GM21447 (cell line): ENCODE measurements around the gene GPR78.
"Not testable (repeated sequence)": the region's sequence is repeated elsewhere in the genome, so short reads cannot be mapped to it uniquely, and the experiment has no call there.

ENCODE experiments used
- ATAC-seq: cut with Tn5 transposase; IDR thresholded peaks from one replicate; pipeline ENCODE4 v1.9.1; 2021; ENCODE audit not compliant: unreplicated experiment

The GPR78 gene

DNA sequence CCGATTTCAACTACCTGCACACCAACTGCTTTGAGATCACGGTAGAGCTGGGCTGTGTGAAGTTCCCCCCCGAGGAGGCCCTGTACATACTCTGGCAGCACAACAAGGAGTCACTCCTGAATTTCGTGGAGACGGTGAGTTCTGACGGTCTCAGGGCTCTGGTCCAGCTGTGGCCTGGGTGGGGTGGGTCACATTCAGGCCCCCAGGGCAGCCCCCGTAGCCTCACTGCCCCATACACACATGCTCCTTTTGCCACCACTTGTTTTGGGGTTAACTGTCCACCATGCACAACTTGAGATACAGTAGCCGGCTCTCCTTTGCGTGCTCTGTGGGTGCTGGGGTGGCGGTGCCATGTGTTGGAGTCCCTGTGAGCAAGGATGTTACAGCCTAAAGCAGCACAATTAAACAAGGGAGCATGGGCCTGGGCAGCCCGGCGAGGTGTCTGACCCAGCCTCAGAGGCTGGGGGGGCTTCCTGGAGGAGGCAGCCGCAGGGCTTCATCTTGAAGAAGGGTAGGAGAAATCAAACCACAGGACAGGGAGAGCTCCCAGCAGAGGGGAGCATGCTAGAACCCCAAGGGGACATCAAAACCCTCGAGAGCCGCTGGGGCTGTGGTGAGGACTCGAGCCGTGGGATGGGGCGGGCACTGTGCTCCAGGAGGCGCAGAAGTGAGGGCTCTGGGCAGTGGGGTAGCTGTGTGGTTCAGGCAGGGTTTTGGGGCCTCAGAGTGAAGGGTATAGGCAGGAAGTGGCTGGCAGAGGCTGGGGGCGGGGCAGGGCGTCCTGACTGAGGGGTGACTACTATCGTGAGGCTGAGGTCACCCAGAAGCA, 34.4 kb downstream of the GPR78 start:
- no peak for ATAC-seq

DNA sequence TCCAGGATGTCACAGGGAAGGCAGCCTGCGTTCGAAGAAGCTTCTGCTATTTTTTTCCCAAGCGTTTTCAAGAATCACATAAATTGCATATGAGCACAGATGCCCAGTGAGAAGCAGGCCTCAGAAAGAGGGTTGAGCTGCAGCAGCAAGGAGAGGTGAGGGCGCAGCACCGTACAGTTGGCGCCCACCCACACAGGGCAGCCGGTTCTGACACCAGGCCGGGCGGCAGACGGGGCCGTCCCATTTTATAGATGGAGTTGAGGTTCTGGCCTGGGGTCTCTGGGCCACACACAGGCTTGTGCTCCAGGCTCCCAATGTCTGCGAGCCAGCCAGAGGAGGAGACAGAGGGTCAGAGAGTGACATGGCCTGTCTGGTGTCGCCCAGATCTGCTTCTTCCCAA, 35.2 kb downstream of the GPR78 start:
- no peak for ATAC-seq

DNA sequence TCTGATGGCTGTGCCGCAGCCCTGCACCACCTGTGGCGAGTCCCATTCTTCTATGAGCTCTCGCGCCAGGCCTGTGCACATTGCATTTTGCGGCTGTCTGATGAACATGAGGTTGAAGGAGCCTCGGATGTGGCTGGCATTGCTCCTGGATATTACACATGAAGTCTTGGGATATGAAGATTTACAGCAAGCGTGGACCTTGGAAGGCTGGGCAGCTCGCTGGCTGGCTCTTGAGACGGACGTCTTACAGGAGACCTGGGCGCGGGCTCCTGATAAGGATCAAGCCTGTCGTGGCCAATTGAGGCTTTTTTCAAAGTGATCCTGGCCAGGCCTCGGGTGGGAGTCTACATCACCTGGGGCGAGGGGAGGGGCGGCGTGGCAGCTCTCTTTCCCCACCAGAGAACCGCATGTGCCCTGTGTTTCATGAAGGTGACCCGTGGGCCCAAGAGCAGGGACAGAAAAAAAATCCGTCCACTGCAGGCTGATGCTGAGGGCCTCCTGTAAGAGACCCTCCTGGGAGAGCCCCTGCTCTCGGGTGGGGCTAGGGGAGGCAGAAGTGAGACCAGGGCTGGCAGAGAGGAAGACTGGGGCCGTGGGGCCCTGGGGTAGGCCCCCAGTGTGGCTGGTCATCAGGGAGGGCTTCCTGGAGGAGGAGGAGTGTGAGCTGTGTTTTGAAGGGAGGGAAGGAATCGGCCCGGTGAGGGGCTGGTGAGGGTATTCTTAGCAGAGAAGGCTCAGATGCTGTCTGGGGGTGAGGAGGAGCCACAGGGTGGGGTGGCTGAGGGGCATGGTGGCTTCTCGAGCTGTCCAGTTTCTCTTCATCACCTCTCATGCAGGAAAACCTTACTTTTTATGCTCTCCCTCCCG, 36.0 kb downstream of the GPR78 start:
- no peak for ATAC-seq

DNA sequence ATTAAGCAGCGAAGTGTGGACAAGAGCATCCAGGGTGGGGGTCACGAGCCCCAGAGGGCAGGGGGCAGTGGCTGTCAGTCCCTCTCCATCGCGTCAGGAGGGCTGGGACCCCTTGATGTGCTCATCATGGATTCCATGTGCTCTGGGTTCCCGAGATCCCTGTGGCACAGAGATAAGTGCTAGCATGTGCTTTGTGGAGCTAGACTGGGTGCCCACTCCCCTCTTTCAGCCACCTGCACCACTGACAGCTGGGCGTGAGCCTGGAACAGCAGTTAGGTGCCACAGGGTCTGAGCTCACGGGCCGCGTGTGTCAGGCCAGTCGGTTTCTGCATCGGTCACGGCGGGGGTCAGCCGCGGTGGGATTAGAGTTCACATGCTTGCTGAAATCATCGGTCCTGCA, 36.6 kb downstream of the GPR78 start:
- no peak for ATAC-seq

DNA sequence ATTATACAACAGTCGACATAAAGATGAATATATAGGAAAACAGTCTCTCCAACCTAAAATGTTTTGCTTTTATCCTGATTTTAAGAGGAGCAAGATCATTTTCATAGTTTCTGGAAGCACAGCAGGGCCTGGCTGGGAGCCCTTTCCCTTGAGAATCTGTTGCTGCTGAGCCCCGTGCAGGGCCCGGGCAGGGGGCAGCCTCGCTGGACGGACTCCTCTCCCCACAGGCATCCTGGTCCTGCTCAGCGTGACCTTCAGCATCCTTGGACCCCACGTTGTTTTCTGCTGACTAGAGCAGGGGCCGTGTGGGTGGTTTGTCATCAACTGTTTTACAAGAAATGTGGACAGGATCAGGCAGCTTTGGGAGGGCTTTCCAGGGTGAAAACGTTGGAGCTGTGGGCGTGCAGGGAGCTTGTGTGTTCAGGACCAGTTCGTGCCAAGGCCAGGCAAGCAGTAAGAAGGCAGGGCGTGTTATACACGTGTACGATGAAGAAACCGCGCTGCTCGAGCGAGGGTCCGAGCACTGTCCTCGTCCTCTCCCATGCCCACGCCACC, 37.4 kb downstream of the GPR78 start:
- no peak for ATAC-seq

DNA sequence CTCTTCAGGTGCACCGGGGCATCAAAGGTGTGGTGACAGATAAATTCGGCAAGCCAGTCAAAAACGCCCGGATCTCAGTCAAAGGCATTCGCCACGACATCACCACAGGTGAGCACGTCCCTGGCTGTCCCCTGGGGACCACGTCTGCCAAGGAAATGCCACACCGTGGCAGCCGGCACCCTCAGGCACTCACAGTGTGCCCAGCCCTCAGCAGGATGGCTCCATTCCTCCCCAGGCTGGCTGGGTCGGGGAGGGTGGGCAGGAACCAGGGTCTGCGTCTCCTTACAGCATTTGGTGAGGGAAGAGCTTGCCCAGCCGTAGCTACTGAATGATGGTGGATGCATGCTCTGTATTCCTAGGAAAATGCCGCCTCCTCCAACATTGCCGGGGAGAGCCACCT, 38.2 kb downstream of the GPR78 start:
- ATAC-seq = no peak

DNA sequence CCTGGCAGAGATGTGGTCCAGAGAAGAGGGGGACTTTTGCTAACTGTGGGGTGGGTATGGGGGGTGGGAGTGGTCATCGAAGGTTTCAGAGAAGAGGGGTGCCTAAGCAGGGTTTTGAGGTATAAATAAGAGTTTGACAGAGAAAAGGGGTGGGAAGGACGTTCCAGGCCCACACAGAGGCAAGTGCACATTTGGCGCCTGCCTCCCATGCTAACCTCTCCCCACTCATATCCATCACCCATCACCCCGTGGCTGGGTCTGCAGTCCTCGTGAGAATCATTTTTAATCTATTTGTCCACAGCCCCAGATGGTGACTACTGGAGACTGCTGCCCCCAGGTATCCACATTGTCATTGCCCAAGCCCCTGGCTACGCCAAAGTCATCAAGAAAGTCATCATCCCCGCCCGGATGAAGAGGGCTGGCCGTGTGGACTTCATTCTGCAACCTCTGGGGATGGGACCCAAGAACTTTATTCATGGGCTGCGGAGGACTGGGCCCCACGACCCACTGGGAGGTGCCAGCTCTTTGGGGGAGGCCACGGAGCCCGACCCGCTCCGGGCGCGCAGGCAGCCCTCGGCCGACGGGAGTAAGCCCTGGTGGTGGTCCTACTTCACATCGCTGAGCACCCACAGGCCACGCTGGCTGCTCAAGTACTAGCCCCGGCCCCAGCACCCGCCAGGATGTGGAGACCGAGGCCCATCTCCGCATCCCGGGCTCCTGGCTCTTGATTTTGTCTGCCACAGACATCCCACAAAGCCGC, 38.9 kb downstream of the GPR78 start:
- ATAC-seq = no peak

DNA sequence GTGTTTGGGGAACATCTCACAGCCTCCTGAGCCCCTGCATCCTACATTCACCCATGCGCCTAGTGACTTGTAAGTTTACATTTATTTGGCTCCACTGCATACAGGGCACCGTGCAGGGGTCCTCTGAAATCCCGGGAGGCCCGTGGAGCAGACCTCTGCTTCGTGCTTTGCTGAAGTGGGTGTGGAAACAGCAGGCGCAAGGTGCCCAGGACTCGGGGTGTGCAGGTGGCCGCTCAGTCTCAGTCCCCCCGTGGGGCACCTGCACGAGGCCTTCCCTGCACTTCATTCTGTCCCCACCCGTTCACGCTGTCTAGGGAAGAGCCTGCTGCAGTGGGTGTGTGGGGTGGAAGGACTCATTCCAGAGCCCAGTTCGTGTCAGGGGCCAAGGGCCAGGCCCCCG, 40.9 kb downstream of the GPR78 start:
- ATAC-seq = not testable (repeated sequence)

DNA sequence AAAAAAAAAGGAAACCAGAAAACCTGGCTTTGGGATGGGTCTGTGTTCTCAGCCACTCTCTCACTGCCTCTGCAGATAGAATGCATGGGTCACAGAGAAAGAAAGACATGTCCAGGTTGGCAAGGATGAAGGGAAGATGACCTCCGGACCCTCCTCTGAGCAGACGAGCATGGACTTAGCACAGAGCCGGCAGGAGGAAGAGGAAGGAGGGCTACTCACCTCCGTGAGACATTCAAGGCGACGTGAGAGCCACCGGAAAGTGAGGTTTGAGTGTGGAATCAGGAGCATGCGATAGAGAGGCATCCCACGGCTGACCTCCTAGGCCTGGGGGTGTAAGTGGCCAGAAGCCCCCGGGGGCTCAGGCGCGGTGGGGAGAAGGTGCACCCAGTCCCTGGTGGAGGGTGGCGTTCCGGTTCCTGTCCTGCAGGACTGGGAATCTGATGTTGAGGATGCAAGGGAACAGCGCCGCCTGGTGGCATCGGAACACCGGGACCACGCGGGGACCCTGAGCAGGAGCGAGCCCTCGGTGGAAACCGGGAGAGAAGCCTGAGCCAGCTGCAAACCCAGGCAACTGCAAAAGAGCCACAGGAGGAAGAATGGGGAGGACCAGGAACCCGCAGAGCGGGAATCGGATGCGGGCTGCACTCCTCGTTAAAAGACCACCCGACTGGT, 44.5 kb downstream of the GPR78 start:
- not testable (repeated sequence) for ATAC-seq

DNA sequence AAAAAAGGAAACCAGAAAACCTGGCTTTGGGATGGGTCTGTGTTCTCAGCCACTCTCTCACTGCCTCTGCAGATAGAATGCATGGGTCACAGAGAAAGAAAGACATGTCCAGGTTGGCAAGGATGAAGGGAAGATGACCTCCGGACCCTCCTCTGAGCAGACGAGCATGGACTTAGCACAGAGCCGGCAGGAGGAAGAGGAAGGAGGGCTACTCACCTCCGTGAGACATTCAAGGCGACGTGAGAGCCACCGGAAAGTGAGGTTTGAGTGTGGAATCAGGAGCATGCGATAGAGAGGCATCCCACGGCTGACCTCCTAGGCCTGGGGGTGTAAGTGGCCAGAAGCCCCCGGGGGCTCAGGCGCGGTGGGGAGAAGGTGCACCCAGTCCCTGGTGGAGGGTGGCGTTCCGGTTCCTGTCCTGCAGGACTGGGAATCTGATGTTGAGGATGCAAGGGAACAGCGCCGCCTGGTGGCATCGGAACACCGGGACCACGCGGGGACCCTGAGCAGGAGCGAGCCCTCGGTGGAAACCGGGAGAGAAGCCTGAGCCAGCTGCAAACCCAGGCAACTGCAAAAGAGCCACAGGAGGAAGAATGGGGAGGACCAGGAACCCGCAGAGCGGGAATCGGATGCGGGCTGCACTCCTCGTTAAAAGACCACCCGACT, 50.2 kb downstream of the GPR78 start:
- ATAC-seq = not testable (repeated sequence)

DNA sequence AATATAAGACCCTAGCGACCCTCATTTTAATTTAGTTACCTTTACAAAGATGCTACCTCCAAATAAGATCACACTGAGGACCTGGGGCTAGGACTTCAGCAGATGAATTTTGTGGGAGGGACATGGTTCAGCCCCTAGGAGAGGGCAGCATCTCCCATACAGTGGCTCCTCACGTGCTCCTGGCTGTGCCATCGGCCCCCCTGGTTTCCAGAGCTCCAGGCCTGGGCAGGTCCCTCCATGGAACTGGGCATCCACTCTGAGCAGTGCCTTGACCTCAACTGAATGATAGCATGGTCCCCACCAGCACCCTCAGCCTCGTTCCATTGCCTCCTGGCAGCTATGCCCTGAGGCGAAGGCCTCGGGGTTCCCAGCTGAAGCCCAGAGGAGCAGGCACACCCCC, 51.7 kb downstream of the GPR78 start:
- not testable (repeated sequence) for ATAC-seq

DNA sequence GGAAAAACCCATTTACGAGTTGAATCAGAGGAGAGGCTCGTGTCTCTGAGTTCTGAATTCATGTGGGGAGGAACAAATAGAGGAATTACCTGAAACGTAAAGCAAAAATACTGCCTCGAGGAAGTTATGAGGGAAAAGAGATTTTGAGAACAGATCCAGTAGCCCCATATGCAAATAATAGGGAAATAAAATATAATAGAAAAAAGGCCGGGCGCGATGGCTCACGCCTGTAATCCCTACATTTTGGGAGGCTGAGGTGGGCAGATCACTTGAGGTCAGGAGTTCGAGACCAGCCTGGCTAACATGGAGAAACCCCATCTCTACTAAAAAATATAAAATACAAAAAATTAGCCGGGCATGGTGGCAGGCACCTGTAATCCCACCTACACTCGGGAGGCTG, 54.6 kb downstream of the GPR78 start:
- ATAC-seq = not testable (repeated sequence)

DNA sequence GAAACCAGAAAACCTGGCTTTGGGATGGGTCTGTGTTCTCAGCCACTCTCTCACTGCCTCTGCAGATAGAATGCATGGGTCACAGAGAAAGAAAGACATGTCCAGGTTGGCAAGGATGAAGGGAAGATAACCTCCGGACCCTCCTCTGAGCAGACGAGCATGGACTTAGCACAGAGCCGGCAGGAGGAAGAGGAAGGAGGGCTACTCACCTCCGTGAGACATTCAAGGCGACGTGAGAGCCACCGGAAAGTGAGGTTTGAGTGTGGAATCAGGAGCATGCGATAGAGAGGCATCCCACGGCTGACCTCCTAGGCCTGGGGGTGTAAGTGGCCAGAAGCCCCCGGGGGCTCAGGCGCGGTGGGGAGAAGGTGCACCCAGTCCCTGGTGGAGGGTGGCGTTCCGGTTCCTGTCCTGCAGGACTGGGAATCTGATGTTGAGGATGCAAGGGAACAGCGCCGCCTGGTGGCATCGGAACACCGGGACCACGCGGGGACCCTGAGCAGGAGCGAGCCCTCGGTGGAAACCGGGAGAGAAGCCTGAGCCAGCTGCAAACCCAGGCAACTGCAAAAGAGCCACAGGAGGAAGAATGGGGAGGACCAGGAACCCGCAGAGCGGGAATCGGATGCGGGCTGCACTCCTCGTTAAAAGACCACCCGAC, 55.8 kb downstream of the GPR78 start:
- ATAC-seq = not testable (repeated sequence)
